HEK293 (cell line): ENCODE measurements around the gene AARS2.

Source experiments
- CTCF ChIP-seq: fragments of 450-650 bp; formaldehyde crosslinking; IDR thresholded peaks from 2 replicates; pipeline ENCODE4 v1.5.1; 2016; ENCODE audit warnings: missing biosample characterization, missing genetic modification characterization
- FEZF1 ChIP-seq: fragments of 450-650 bp; formaldehyde crosslinking; IDR thresholded peaks from 2 replicates; pipeline ENCODE4 v1.5.1; 2016; ENCODE audit warnings: missing biosample characterization, missing genetic modification characterization
- REST ChIP-seq: fragments of 450-650 bp; formaldehyde crosslinking; IDR thresholded peaks from 2 replicates; pipeline ENCODE4 v1.5.1; 2016; ENCODE audit warnings: missing biosample characterization, missing genetic modification characterization
- ZNF157 ChIP-seq: fragments of 450-650 bp; formaldehyde crosslinking; IDR thresholded peaks from 2 replicates; pipeline ENCODE4 v1.5.1; 2016; ENCODE audit warnings: missing biosample characterization, missing genetic modification characterization
- ZNF76 ChIP-seq: fragments of 450-650 bp; formaldehyde crosslinking; IDR thresholded peaks from 2 replicates; pipeline ENCODE4; 2016; ENCODE audit warnings: low read depth, missing biosample characterization, missing genetic modification characterization, borderline replicate concordance
- ZNF837 ChIP-seq: fragments of 450-650 bp; formaldehyde crosslinking; IDR thresholded peaks from 2 replicates; pipeline ENCODE4 v1.5.1; 2016; ENCODE audit warnings: missing biosample characterization, missing genetic modification characterization

GRCh38 chr6:44352259-44352658, 39.1 kb upstream of the AARS2 start:
- TF ChIP-seq FEZF1 (no peak), CTCF (tag by site-specific recombination) (no peak), ZNF837 (tag by site-specific recombination) (no peak), ZNF157 (tag by site-specific recombination) (no peak), REST (no peak), ZNF76 (tag by site-specific recombination) (no peak)
